Uterus (tissue), 4 donors: ENCODE data around the gene LIMCH1. TPM values are rescaled to one million over a fixed set of nuclear protein-coding genes. Genes with fewer than 3 reads are reported as not detected.

ENCODE experiments used
- DNase-seq, 2 donors: peaks; one replicate each; pipeline ENCODE4 v3.0.0-alpha.2; 2019 to 2020
- H3K27ac ChIP-seq, 2 donors: fragments of 200-600 bp; sonication (generic); 1 replicate in 1 of 2; 2 replicates in 1 of 2; pipeline ENCODE4 v1.5.1; 2016 to 2018
- H3K27me3 ChIP-seq, 2 donors: fragments of 200-600 bp; sonication (generic); one replicate each; pipeline ENCODE4 v1.5.1; 2018 to 2019; ENCODE audit warnings: control low read depth in 1 of 2
- H3K36me3 ChIP-seq, 2 donors: fragments of 200-600 bp; sonication (generic); one replicate each; pipeline ENCODE4 v1.5.1; 2019; ENCODE audit warnings: control low read depth in 1 of 2
- H3K4me1 ChIP-seq, 2 donors: fragments of 200-600 bp; sonication (generic); one replicate each; pipeline ENCODE4 v1.5.1; 2018 to 2019; ENCODE audit warnings: control low read depth in 1 of 2
- H3K4me3 ChIP-seq, 2 donors: fragments of 200-600 bp; sonication (generic); 1 replicate in 1 of 2; 2 replicates in 1 of 2; pipeline ENCODE4 v1.5.1; 2018 to 2019; ENCODE audit warnings: mild to moderate bottlenecking in 1 of 2
- H3K9me3 ChIP-seq, 2 donors: fragments of 200-600 bp; sonication (generic); one replicate each; pipeline ENCODE4 v1.5.1; 2019; ENCODE audit warnings: control low read depth in 1 of 2
- POLR2A ChIP-seq, 2 donors: fragments of 450-650 bp; IDR thresholded peaks; one replicate each; pipeline ENCODE4 v1.6.1; 2016; ENCODE audit warnings: antibody characterized with exemption in 2 of 2, mild to moderate bottlenecking in 1 of 2, moderate library complexity in 1 of 2
- intact Hi-C: fragments of 100-400 bp; cut with DNase I; formaldehyde crosslinking; loops from one replicate; pipeline ENCODE4 v1.15.1; 2023; ENCODE audit warnings: low total_unique reads
- total RNA-seq, 4 donors: library from RNA; depleted of rRNA in 3 of 4; stranded (reverse); fragments of >200 nt in 3 of 4; gene quantifications; one replicate each; pipeline versions ENCODE4 v1.1.0 to v1.2.4, GENCODE V29; 2014 to 2023
- TF ChIP-seq, protein P1 (sequence below), 4 experiments: fragments of 200-600 bp in 2 of 4; fragments of 450-650 bp in 2 of 4; sonication (generic) in 2 of 4; IDR thresholded peaks; one replicate each; pipeline ENCODE4 v1.5.1; 2016 to 2019; ENCODE audit warnings: antibody characterized with exemption in 4 of 4, mild to moderate bottlenecking in 2 of 4, moderate library complexity in 1 of 4
- donor health status: DM: yes; HTN: yes; CAD: no.

The LIMCH1 gene
- total RNA-seq, 4 donors from 2014 or later: 12.9 to 49.5 (median 28.2) TPM

- Histone ChIP-seq H3K9me3 (no peaks in the 10 kb centered on the region), H3K27ac (no peak overlapping the region), H3K36me3 (no peaks in the 10 kb centered on the region), H3K4me1 (no peaks in the 10 kb centered on the region), H3K27me3 (no peaks in the 10 kb centered on the region), H3K4me3 (no peak overlapping the region)
- DNase-seq: no peak
- no peak for TF ChIP-seq POLR2A (IDR thresholded peaks at IDR 0.05)
- TF ChIP-seq, protein P1, sequence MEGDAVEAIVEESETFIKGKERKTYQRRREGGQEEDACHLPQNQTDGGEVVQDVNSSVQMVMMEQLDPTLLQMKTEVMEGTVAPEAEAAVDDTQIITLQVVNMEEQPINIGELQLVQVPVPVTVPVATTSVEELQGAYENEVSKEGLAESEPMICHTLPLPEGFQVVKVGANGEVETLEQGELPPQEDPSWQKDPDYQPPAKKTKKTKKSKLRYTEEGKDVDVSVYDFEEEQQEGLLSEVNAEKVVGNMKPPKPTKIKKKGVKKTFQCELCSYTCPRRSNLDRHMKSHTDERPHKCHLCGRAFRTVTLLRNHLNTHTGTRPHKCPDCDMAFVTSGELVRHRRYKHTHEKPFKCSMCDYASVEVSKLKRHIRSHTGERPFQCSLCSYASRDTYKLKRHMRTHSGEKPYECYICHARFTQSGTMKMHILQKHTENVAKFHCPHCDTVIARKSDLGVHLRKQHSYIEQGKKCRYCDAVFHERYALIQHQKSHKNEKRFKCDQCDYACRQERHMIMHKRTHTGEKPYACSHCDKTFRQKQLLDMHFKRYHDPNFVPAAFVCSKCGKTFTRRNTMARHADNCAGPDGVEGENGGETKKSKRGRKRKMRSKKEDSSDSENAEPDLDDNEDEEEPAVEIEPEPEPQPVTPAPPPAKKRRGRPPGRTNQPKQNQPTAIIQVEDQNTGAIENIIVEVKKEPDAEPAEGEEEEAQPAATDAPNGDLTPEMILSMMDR (IDR thresholded peaks at IDR 0.05): no peak
- intact Hi-C loops: no loop called here
These were observed 33.5 kb downstream of the LIMCH1 start for GRCh38 chr4:41571422-41571821.

DNA sequence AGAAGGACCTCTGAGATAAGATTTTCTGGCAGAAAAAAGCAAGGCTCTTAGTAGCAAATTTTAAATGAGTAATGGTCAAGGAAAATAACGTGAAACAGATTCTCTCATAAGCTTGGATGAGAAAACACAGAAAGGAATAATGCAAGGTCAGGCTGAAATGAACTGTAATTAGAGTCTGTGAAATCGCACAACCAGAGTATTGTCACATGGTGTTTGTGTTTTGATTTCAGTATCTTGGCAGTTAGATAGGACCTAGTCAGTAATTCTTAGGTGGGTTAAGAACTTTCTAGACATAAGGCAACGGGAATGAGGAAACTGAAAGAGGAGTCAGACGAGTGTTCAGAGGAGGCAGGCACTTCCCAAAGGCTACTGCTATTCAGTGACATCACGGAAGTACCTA, 34.6 kb downstream of the LIMCH1 start:
- H3K4me1 ChIP-seq: no peaks in the 10 kb centered on the region
- DNase-seq: no peak
- TF ChIP-seq, protein P1 (IDR thresholded peaks at IDR 0.05): no peak
- no peak for TF ChIP-seq POLR2A (IDR thresholded peaks at IDR 0.05)
- no peak overlapping the region for H3K27ac ChIP-seq
- H3K4me3 ChIP-seq: no peak overlapping the region
- intact Hi-C loops: no loop called here
- no peaks in the 10 kb centered on the region for H3K36me3 ChIP-seq
- no peaks in the 10 kb centered on the region for H3K27me3 ChIP-seq
- H3K9me3 ChIP-seq: no peaks in the 10 kb centered on the region

- Histone ChIP-seq H3K27ac (no peak overlapping the region), H3K27me3 (no peaks in the 10 kb centered on the region), H3K4me3 (no peak overlapping the region), H3K4me1 (no peaks in the 10 kb centered on the region), H3K9me3 (no peaks in the 10 kb centered on the region), H3K36me3 (no peaks in the 10 kb centered on the region)
- intact Hi-C loops: no loop called here
- TF ChIP-seq POLR2A (IDR thresholded peaks at IDR 0.05): no peak
- TF ChIP-seq, protein P1 (IDR thresholded peaks at IDR 0.05): no peak
- DNase-seq: no peak
These were observed 35.0 kb downstream of the LIMCH1 start for GRCh38 chr4:41572956-41573355.

GRCh38 chr4:41573502-41574001, 35.6 kb downstream of the LIMCH1 start:
- Histone ChIP-seq H3K27me3 (no peaks in the 10 kb centered on the region), H3K9me3 (no peaks in the 10 kb centered on the region), H3K36me3 (no peaks in the 10 kb centered on the region), H3K4me3 (no peak overlapping the region), H3K27ac (no peak overlapping the region), H3K4me1 (no peaks in the 10 kb centered on the region)
- TF ChIP-seq, protein P1 (IDR thresholded peaks at IDR 0.05): no peak
- TF ChIP-seq POLR2A (IDR thresholded peaks at IDR 0.05): no peak
- no peak for DNase-seq
- intact Hi-C loops: no loop called here

DNA sequence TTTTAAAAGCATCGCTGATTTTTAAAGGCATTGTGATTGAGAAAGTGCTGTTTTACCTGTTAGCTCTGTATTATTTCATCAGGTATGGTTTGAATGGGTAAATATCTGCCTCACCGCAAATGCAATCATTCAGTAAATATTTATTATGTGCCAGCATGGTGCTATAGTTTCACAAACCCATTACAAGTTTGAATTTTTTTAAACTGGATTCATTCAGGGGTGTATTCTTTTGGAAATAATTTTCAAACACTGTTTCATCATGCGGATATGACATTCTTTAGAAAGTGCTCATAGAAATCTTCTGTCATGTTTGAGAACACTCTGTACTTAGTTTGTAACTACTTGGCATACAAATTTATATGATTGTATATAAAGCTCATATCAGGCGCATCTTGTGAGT, 37.2 kb downstream of the LIMCH1 start:
- TF ChIP-seq POLR2A (IDR thresholded peaks at IDR 0.05): no peak
- TF ChIP-seq, protein P1 (IDR thresholded peaks at IDR 0.05): no peak
- no peak overlapping the region for H3K4me3 ChIP-seq
- no peak for DNase-seq
- H3K27me3 ChIP-seq: no peaks in the 10 kb centered on the region
- no peaks in the 10 kb centered on the region for H3K9me3 ChIP-seq
- no peak overlapping the region for H3K27ac ChIP-seq
- no peaks in the 10 kb centered on the region for H3K4me1 ChIP-seq
- H3K36me3 ChIP-seq: no peaks in the 10 kb centered on the region
- intact Hi-C loops: no loop called here
